Rectal smooth muscle tissue (tissue), 1 donor: ENCODE measurements around the gene SLC44A3.

Experiments used
- H3K27ac ChIP-seq: one replicate; pipeline ENCODE4 v1.7.0; 2013; ENCODE audit warnings: low read depth, low read length, inconsistent platforms
- H3K27me3 ChIP-seq: one replicate; pipeline ENCODE4 v1.7.0; 2013; ENCODE audit warnings: low read length; ENCODE audit not compliant: control insufficient read depth, insufficient read depth
- H3K36me3 ChIP-seq: one replicate; pipeline ENCODE4 v1.7.0; 2013; ENCODE audit warnings: low read length; ENCODE audit not compliant: control insufficient read depth, insufficient read depth
- H3K4me1 ChIP-seq: one replicate; pipeline ENCODE4 v1.7.0; 2013; ENCODE audit warnings: low read length; ENCODE audit not compliant: control insufficient read depth, insufficient read depth
- H3K4me3 ChIP-seq: one replicate; pipeline ENCODE4 v1.7.0; 2013; ENCODE audit warnings: low read length
- H3K9ac ChIP-seq: one replicate; pipeline ENCODE4 v1.7.0; 2013; ENCODE audit warnings: low read length

The SLC44A3 gene

GRCh38 chr1:94803517-94804441 is 16.4 kb upstream of the SLC44A3 start:
- Histone ChIP-seq H3K9ac (no peak overlapping the region), H3K4me3 (no peak overlapping the region), H3K4me1 (peaks cover 14% of the 10 kb centered on the region), H3K36me3 (no peaks in the 10 kb centered on the region), H3K27me3 (no peaks in the 10 kb centered on the region), H3K27ac (peak overlapping the region; percentile 1)

GRCh38 chr1:94804442-94804837 is 15.7 kb upstream of the SLC44A3 start:
- no peak overlapping the region for H3K4me3 ChIP-seq
- no peaks in the 10 kb centered on the region for H3K36me3 ChIP-seq
- H3K9ac ChIP-seq: no peak overlapping the region
- no peaks in the 10 kb centered on the region for H3K27me3 ChIP-seq
- H3K27ac ChIP-seq: no peak overlapping the region
- H3K4me1 ChIP-seq: peaks cover 14% of the 10 kb centered on the region

- no peak overlapping the region for H3K9ac ChIP-seq
- H3K4me3 ChIP-seq: no peak overlapping the region
- no peaks in the 10 kb centered on the region for H3K27me3 ChIP-seq
- H3K4me1 ChIP-seq: peaks cover 14% of the 10 kb centered on the region
- no peaks in the 10 kb centered on the region for H3K36me3 ChIP-seq
- H3K27ac ChIP-seq: no peak overlapping the region
Observed at GRCh38 chr1:94805912-94806311, 14.2 kb upstream of the SLC44A3 start.

GRCh38 chr1:94806441-94806871 is 13.7 kb upstream of the SLC44A3 start:
- no peak overlapping the region for H3K27ac ChIP-seq
- no peaks in the 10 kb centered on the region for H3K27me3 ChIP-seq
- H3K9ac ChIP-seq: no peak overlapping the region
- H3K4me1 ChIP-seq: peaks cover 12% of the 10 kb centered on the region
- H3K4me3 ChIP-seq: no peak overlapping the region
- H3K36me3 ChIP-seq: no peaks in the 10 kb centered on the region

GRCh38 chr1:94807742-94808491 is 12.2 kb upstream of the SLC44A3 start:
- no peak overlapping the region for H3K9ac ChIP-seq
- no peaks in the 10 kb centered on the region for H3K36me3 ChIP-seq
- H3K4me1 ChIP-seq: peaks cover 4% of the 10 kb centered on the region
- H3K27me3 ChIP-seq: no peaks in the 10 kb centered on the region
- no peak overlapping the region for H3K4me3 ChIP-seq
- no peak overlapping the region for H3K27ac ChIP-seq

- Histone ChIP-seq H3K27me3 (no peaks in the 10 kb centered on the region), H3K4me1 (no peaks in the 10 kb centered on the region), H3K9ac (no peak overlapping the region), H3K27ac (no peak overlapping the region), H3K4me3 (no peak overlapping the region), H3K36me3 (no peaks in the 10 kb centered on the region)
Observed at GRCh38 chr1:94808669-94809068, 11.5 kb upstream of the SLC44A3 start.

- Histone ChIP-seq H3K27me3 (no peaks in the 10 kb centered on the region), H3K4me3 (no peak overlapping the region), H3K36me3 (no peaks in the 10 kb centered on the region), H3K9ac (no peak overlapping the region), H3K4me1 (no peaks in the 10 kb centered on the region), H3K27ac (no peak overlapping the region)
Observed at GRCh38 chr1:94812985-94813384, 7.2 kb upstream of the SLC44A3 start.

GRCh38 chr1:94816030-94816429 is 4.1 kb upstream of the SLC44A3 start:
- no peak overlapping the region for H3K27ac ChIP-seq
- H3K27me3 ChIP-seq: no peaks in the 10 kb centered on the region
- no peak overlapping the region for H3K4me3 ChIP-seq
- H3K9ac ChIP-seq: no peak overlapping the region
- H3K4me1 ChIP-seq: no peaks in the 10 kb centered on the region
- no peaks in the 10 kb centered on the region for H3K36me3 ChIP-seq

GRCh38 chr1:94817712-94818111 is 2.4 kb upstream of the SLC44A3 start:
- no peak overlapping the region for H3K27ac ChIP-seq

GRCh38 chr1:94819238-94819944 is 766 bp upstream of the SLC44A3 start:
- Histone ChIP-seq H3K27ac (no peak overlapping the region), H3K36me3 (no peaks in the 10 kb centered on the region), H3K27me3 (no peaks in the 10 kb centered on the region), H3K9ac (peak overlapping the region; percentile 63), H3K4me3 (peak overlapping the region; percentile 89), H3K4me1 (no peaks in the 10 kb centered on the region)

More at GRCh38 chr1:94817712-94818111, 2.4 kb upstream of the SLC44A3 start:
- no peaks in the 10 kb centered on the region for H3K4me1 ChIP-seq
- H3K4me3 ChIP-seq: no peak overlapping the region
- H3K27me3 ChIP-seq: no peaks in the 10 kb centered on the region
- H3K9ac ChIP-seq: no peak overlapping the region
- H3K36me3 ChIP-seq: no peaks in the 10 kb centered on the region

GRCh38 chr1:94820936-94821335 is 779 bp downstream of the SLC44A3 start:
- no peaks in the 10 kb centered on the region for H3K27me3 ChIP-seq
- no peaks in the 10 kb centered on the region for H3K4me1 ChIP-seq
- H3K4me3 ChIP-seq: peak overlapping the region; percentile 70
- H3K27ac ChIP-seq: no peak overlapping the region
- H3K9ac ChIP-seq: no peak overlapping the region
- H3K36me3 ChIP-seq: no peaks in the 10 kb centered on the region

GRCh38 chr1:94821636-94822305 is 1.6 kb downstream of the SLC44A3 start:
- H3K36me3 ChIP-seq: peaks cover 2% of the 10 kb centered on the region
- no peaks in the 10 kb centered on the region for H3K4me1 ChIP-seq
- no peak overlapping the region for H3K9ac ChIP-seq
- H3K27me3 ChIP-seq: no peaks in the 10 kb centered on the region
- H3K27ac ChIP-seq: no peak overlapping the region
- H3K4me3 ChIP-seq: peak overlapping the region; percentile 70
